Dedifferentiated amniotic fluid mesenchymal stem cell (primary cell): Measurements from ENCODE around the gene MAML3.

Experiments
- DNase-seq: peaks from one replicate; pipeline ENCODE4 v3.0.0-alpha.2; 2016; ENCODE audit errors: extremely low spot score

The MAML3 gene

DNA sequence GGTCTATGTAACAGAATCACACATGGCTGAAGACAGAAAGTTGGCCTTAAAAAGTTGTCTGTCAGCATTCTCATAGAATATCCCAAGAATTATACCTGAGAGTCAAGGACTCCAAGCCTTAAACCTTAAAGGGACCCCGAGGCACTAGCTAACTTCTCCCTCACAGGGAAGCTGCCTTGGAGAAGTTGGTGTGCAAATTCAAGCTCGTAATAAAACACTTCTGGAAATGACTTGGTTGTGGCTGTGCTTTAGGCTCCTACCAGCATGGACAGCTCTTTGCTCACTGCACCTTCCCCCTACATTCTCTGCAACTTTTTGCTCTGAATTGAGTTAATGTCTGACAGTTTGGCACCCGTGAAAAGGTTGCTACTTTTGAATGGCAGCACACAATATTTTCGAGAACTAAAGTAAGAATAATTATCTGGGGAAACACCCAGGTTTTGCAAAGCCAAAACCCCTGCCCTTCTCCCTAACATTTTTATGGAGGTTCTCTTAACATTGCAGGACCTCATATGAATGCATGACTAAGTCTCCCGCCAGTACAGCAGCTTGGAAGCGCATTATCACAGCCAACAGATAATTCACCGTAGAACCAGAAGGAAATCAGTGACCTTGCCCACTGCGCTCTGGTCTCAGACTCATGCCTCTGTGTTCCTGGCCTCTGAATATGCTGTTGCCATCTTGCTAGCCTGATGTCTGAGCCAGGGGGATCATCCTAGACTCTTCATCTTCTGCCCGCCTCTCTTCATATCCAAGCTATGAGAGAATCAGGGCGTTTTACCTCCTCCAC lies 397.4 kb downstream of the MAML3 start:
- no peak for DNase-seq

DNA sequence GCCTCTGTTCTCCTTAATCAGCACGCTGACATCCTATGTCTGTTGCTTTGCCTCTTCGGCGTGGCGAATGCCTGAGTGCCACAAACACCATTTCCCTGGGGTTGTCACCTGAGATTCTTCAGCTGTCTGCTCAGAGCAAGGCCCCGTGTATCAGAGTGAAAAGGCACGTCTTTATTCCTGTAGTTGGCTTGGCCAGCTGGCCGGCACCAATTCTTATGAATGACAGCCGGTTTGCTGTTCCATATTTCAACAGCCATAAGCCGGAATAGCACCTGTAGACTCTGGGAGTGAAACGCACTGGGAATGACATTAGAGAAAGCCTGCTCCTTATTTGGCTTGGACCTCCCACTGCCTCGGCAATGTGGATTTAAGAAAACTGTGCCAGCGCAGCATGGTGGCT lies 399.0 kb downstream of the MAML3 start:
- DNase-seq: no peak

GRCh38 chr4:139753686-139754085 lies 400.3 kb downstream of the MAML3 start:
- no peak for DNase-seq

GRCh38 chr4:139749835-139750498 lies 404.0 kb downstream of the MAML3 start:
- no peak for DNase-seq

DNA sequence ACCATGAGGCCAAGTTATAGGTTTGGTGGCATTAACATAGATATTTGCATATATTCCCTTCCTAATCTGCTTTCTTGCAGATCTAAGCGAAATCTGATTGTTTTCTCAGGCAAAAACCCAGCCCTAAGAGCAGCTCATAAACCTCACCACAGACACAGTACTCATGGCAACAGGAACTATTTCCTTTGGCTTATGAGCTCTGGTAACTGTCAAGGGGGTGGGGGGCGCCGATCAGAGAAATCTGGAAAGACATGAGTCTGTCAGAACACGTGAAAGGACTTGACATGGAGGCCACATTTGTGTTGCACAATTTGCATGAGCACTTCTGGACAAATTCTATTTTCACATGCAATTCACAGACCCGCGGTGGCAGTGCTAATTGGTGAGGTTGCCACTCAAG lies 404.6 kb downstream of the MAML3 start:
- DNase-seq: no peak

DNA sequence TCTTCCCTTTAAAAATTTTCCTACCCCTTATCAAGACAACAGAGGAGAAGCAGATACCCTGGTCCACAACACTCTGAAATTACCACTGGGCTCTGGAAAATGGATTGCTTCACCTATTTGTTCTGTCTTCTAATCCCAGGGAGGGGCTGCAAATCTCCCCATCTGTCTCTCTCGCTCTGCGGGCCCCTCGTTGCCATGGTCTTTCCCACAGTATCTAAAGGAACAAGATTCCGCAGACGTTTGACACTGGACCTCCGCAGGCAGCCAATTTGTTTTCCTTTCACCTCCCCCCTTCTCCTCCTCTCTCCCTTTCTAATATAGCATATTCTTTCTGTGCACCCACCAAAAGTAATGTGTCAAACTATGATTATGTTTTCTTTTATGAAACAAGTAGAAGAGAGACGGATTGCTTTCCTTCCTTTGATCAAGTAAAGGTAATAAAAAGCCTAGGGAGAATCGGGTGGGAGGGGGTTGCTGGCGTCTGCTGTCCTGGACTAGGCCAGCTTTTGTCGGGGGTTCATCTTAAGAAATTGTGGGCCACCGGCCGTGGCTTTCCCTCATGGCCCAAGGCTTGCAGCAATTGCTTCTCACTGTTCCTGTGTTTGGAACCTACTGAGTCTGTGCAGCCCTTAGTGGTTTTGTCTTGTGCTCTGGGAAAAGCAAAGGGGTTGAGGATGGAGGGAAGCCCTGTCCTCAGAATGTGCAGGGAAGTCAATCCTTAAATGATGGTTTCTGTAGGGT lies 407.4 kb downstream of the MAML3 start:
- no peak for DNase-seq

DNA sequence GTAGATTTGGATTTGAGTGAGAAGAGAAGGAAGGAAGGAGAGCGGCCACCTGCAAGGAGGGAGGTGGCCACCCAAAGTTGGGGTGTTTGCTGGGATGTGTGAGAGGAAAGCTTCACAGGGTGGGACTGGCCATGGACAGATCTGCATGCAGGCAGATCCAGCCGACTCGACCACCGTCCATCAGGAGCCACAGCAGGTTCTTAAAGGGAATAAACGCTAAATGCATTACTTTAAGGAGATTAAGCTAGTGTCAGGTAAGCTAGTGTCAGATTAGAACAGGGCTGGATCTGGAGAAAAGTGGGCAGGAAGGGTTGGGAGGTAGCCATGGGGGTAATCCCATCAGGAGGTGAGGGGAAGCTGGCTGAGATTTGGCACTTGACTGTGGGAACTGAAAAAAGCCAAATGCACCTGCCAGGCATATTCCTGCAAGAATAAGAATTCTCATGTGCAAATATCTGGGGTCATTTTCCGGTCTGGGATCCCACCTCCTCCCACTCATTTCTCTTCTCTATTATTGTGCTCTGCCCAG lies 408.8 kb downstream of the MAML3 start:
- no peak for DNase-seq

GRCh38 chr4:139744232-139744631 lies 409.8 kb downstream of the MAML3 start:
- no peak for DNase-seq

DNA sequence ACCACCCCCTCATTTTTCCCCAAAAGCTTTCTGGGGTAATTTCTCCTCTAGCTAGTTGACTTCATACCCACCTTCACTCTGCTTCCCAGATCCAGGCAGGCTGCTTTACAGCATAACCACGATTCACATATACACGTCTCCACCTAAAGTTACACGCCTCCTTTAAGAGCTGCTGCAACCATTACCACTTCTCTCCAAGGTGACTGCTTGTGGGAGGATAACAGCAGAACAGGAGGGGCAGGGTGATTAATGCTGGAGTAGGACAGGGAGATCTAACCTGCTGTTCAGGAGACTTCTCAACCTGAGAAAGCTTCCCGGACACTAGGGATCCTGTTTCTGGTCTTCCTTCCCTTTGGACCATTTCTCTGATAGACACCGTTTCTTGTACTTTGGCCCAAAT lies 411.0 kb downstream of the MAML3 start:
- DNase-seq: no peak

DNA sequence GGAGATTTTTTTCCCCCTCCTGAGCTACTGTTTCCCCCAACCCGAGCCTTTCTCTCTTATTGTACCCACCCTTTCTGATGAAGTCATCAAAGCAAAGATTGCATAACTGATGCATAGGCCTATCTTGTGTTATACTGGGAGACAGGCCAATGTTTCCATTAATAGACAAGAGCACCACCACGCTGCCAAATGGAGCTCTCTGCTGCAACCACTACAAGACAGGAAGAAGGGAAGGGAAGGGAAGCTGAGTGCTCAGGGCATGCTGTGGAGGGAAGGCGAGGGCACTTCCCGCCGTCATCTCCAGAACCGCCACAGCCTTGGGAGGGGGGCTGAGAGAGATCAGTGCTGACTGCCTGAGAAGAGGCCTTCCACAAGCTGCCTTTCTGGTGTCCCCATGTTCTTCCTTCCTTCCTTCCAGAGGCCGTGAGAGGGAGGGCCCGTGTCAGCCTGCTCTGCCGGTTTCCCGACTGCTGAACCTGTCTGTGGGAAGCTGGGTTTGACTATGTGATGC lies 413.4 kb downstream of the MAML3 start:
- DNase-seq: peak; percentile 85

DNA sequence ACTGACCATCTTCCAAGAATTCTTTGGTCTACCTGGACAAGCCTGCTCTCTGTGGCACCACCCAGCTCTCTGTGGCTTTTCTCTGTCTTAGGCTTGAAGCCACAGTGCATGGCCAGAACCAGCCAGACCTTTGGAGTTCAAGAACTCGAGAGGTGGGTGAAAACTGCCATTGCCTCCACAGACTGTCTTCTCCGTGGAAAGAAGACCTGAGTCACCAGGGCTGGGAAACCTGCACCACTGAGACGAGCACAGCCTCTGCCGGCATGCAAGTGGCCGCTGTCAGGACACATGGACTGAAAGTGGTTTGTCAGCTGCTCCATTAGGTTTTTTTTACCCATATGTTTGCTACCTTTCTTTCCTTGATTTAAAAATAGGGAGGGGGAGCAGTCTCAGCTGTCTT lies 413.9 kb downstream of the MAML3 start:
- no peak for DNase-seq

- DNase-seq: no peak
Observed at GRCh38 chr4:139738846-139739613, 415.0 kb downstream of the MAML3 start.

GRCh38 chr4:139736661-139737060 lies 417.3 kb downstream of the MAML3 start:
- no peak for DNase-seq

DNA sequence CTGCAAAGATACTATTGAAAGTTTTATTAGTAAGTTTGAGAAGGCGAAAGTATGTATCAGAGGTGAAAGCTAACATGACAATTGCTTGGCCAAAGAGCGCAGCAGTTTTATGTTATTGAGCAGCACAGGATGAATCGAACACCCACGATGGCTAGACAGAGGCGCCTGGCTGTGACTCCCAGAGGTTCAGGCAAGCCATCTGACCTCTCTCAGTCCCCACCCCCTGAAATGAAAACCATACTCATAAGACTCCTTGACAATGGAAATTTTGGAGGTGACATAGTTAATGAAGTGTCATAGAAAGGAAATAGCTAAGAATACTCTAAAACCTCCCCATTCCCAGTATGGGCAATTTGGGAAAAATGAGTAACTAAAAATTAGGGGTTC lies 417.7 kb downstream of the MAML3 start:
- no peak for DNase-seq

DNA sequence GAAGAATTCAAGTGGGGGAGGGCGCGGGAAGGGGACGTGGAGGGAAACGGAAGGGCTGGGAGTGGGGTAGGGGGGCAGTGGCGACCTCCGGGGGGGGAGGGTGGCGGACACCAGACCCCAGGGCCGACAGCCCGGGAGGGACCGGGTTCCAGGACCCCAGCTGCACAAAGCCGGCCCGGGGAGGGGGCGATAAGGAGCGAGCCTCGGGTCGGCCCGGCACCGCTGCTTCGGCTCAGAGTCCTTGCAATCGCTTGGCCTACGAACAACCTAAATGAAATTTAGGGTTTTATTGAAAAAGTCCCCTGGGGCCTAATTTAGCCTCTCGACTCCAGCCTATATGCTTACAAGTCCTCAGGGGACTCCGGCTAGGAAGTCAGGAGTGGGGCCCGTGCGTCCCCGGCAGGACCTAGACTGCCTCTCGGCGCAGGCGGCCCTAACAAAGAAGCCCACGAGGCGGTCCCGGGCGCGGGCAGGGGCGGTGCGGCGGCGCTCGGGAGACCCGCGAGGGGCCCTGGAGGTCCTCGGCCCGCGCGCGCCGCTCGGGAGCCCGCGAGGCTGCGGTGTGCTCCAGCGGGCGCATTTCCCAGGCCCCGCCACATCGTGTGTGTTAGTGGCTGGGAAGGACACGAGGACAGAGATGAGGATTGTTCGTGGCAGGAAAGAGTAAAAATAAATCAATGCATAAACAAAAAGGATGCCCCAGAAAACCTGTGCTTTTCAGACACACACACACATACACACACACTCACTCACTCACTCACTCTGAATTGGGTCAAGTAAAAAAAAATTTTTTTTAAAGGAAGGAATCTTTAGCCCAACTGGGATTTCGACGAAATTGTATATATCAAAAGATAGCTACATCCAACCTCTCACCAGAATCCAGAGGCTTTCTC lies 418.4 kb downstream of the MAML3 start:
- no peak for DNase-seq

- peak; percentile 73 for DNase-seq
Observed at GRCh38 chr4:139734875-139735380, 419.1 kb downstream of the MAML3 start.

- DNase-seq: peak; percentile 64
Observed at GRCh38 chr4:139734201-139734874, 419.6 kb downstream of the MAML3 start.

DNA sequence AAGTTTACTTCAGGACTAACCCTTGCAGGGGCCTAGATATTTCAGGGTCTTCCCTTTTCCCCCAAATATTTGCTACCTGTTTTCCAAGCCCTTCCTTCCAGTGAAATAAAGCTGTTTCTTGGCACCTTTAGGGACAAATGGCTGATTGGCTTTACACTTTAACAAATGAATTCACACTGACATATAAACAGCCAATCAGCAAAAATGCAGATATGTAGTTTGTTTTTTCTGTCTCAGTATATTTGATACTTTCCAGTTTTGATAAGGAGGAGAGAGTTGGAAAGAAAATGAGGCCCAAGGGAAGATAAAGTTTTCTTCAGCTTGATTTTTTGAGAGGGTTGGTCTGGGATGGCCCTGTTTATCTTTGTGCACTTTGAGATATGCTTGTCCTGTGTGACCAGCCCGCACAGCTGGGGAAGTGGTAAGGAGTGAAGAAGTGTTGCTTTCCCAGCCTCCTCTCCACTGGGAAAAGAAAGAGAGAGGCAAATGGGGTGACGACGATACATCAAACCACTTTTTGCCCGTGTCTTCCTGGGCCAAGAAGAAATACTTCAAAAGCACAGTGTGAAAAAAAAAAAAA lies 420.9 kb downstream of the MAML3 start:
- DNase-seq: no peak

GRCh38 chr4:139728840-139729239 lies 425.1 kb downstream of the MAML3 start:
- no peak for DNase-seq
